ENCODE data around the gene ATF6. TPM values are rescaled to one million over a fixed set of nuclear protein-coding genes. Genes with fewer than 3 reads are reported as not detected.
A peak's percentile ranks its signal among the peaks of the same experiment; 100 is the strongest.

The ATF6 gene
- total and polyA plus RNA-seq, 2 donors (not counting 1 experiment from before 2014, with no cell fraction given), result 5.7 to 26.6 TPM

- peaks cover 0 to 4% (median 0%) of the 10 kb centered on the region in 4 experiments for H3K27me3 ChIP-seq (replicated peaks in 1 of 4; ENCODE audit: control extremely low read depth in 1 of 4, control insufficient read depth in 3 of 4, insufficient read depth in 4 of 4, low read length in 3 of 4)
- H3K27ac ChIP-seq (ENCODE audit: low read length in 2 of 2), result peak overlapping the region; percentile 16 to 52
- H4K20me1 ChIP-seq (ENCODE audit: control insufficient read depth, insufficient read depth, low read length, poor library complexity, severe bottlenecking), result no peaks in the 10 kb centered on the region
- H3K79me2 ChIP-seq (ENCODE audit: control insufficient read depth, insufficient read depth, low read length), result no peaks in the 10 kb centered on the region
- ATAC-seq (ENCODE audit: low read depth) (peak; percentile 88), DNase-seq (peak; percentile 81)
- peaks cover 44 to 46% of the 10 kb centered on the region in 2 donors for H3K4me1 ChIP-seq (ENCODE audit: control insufficient read depth in 2 of 2, insufficient read depth in 2 of 2, low read length in 2 of 2)
- Mint-ChIP-seq H3K27me3 (no peaks in the 10 kb centered on the region), H3K4me3 (peak overlapping the region; percentile 62), H3K4me1 (peaks cover 53% of the 10 kb centered on the region), H3K27ac (peak overlapping the region; percentile 74), H3K9me3 (ENCODE audit: insufficient read depth) (no peaks in the 10 kb centered on the region)
- WGBS (ENCODE audit: insufficient coverage), result 9% methylated on average over 5 of the region's 8 CpGs
- peak overlapping the region; percentile 81 for H3K4me2 ChIP-seq (replicated peaks; ENCODE audit: low read depth, low read length, poor library complexity, severe bottlenecking)
- intact Hi-C loops (cut with micrococcal nuclease), result loop anchor here (1.0 kb wide), 3 partner anchors 8 to 21 kb away; partner anchors contain the start of gene FCRLA
- H3K4me3 ChIP-seq (ENCODE audit: control extremely low read depth in 1 of 5, extremely low read depth in 1 of 5, insufficient read depth in 1 of 5, low read depth in 2 of 5, low read length in 4 of 5), result peak overlapping the region in 4 of 5 experiments; percentile 18 to 63 (median 32)
- ChIA-PET CTCF (interaction anchor here (0.7 to 2.1 kb wide), 4 partner anchors 12 to 52 kb away, joined by 3 to 9 read pairs (median 4); partner anchors contain the start of gene FCRLA), POLR2A (interaction anchor here (0.7 to 1.5 kb wide), 3 partner anchors 10 to 1510 kb away, joined by 3 to 6 read pairs (median 5); partner anchors contain the start of gene FCRLA)
- peaks cover 0 to 5% of the 10 kb centered on the region in 2 experiments for H3K36me3 ChIP-seq (replicated peaks in 1 of 2; ENCODE audit: control extremely low read depth in 1 of 2, control insufficient read depth in 1 of 2, extremely low read depth in 1 of 2, insufficient read depth in 2 of 2, low read length in 1 of 2)
- TF ChIP-seq EZH2 (IDR thresholded peaks at IDR 0.05; ENCODE audit: borderline replicate concordance, insufficient read depth, low read depth, low read length, poor library complexity, severe bottlenecking) (no peak), CTCF (IDR thresholded peaks at IDR 0.05) (no peak)
- H2AFZ ChIP-seq (ENCODE audit: insufficient read depth, low read depth, low read length, poor library complexity, severe bottlenecking), result no peak overlapping the region
- no peaks in the 10 kb centered on the region for H3K9me3 ChIP-seq (ENCODE audit: control extremely low read depth in 1 of 3, control insufficient read depth in 2 of 3, insufficient read depth in 1 of 3, low read length in 2 of 3)
- peak overlapping the region; percentile 53 for H3K9ac ChIP-seq (ENCODE audit: low read length)
Observed at GRCh38 chr1:161718559-161719324, 47.4 kb upstream of the ATF6 start.

DNA sequence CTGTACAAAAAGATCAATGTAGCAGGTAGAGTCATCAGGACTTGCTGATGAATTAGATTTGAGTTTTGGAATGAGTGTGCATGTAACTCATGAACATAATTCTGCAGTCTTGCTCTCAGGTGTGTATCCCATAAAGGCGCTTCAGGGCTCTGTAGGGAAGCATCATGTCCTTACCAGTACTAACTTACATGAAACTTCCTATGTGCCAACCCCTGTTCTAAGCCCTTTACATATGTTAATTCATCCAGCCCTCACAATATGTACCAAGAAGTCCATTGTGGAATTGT lies 46.9 kb upstream of the ATF6 start:
- Mint-ChIP-seq H3K4me3 (peak overlapping the region; percentile 62), H3K27me3 (no peaks in the 10 kb centered on the region), H3K27ac (peak overlapping the region; percentile 74), H3K4me1 (peaks cover 53% of the 10 kb centered on the region), H3K9me3 (ENCODE audit: insufficient read depth) (no peaks in the 10 kb centered on the region)
- Histone ChIP-seq H3K9me3 (ENCODE audit: control extremely low read depth in 1 of 3, control insufficient read depth in 2 of 3, insufficient read depth in 1 of 3, low read length in 2 of 3) (no peaks in the 10 kb centered on the region), H3K36me3 (replicated peaks in 1 of 2; ENCODE audit: control extremely low read depth in 1 of 2, control insufficient read depth in 1 of 2, extremely low read depth in 1 of 2, insufficient read depth in 2 of 2, low read length in 1 of 2) (no peaks in the 10 kb centered on the region), H3K4me2 (replicated peaks; ENCODE audit: low read depth, low read length, poor library complexity, severe bottlenecking) (peak overlapping the region; percentile 81), H2AFZ (ENCODE audit: insufficient read depth, low read depth, low read length, poor library complexity, severe bottlenecking) (no peak overlapping the region), H3K79me2 (ENCODE audit: control insufficient read depth, insufficient read depth, low read length) (no peaks in the 10 kb centered on the region), H3K27me3 (replicated peaks in 1 of 4; ENCODE audit: control extremely low read depth in 1 of 4, control insufficient read depth in 3 of 4, insufficient read depth in 4 of 4, low read length in 3 of 4) (peaks cover 0 to 4% (median 0%) of the 10 kb centered on the region in 4 experiments), H4K20me1 (ENCODE audit: control insufficient read depth, insufficient read depth, low read length, poor library complexity, severe bottlenecking) (no peaks in the 10 kb centered on the region), H3K9ac (ENCODE audit: low read length) (peak overlapping the region; percentile 53), H3K4me3 (ENCODE audit: control extremely low read depth in 1 of 5, extremely low read depth in 1 of 5, insufficient read depth in 1 of 5, low read depth in 2 of 5, low read length in 4 of 5) (peak overlapping the region in 1 of 5 experiments; percentile 63), H3K4me1 (ENCODE audit: control insufficient read depth in 2 of 2, insufficient read depth in 2 of 2, low read length in 2 of 2) (peaks cover 44 to 46% of the 10 kb centered on the region in 2 donors), H3K27ac (ENCODE audit: low read length in 2 of 2) (peak overlapping the region in 1 of 2 donors; percentile 52)
- DNase-seq (no peak), ATAC-seq (ENCODE audit: low read depth) (peak; percentile 13)
- intact Hi-C loops (cut with micrococcal nuclease), result loop anchor here (1.0 kb wide), 1 partner anchor 20 kb away; no protein-coding TSS in a partner anchor
- no peak for TF ChIP-seq EZH2 (IDR thresholded peaks at IDR 0.05; ENCODE audit: borderline replicate concordance, insufficient read depth, low read depth, low read length, poor library complexity, severe bottlenecking)
- no peak for TF ChIP-seq CTCF (IDR thresholded peaks at IDR 0.05)
- WGBS (ENCODE audit: insufficient coverage), result no CpG with 5 or more reads among the region's 1 CpG
- ChIA-PET POLR2A (no interaction called here), CTCF (interaction anchor here (0.6 to 2.1 kb wide), 3 partner anchors 12 to 27 kb away, joined by 4 to 9 read pairs (median 7); partner anchors contain the start of gene FCRLA)
